GM23338 (cell line): Measurements from ENCODE around the gene CLCN4. TPM values are rescaled to one million over a fixed set of nuclear protein-coding genes. Genes with fewer than 3 reads are reported as not detected.

Experiments
- ATAC-seq: fragments of 200-7000 bp; cut with Tn5 transposase; 3 replicates; pipeline ENCODE4 v1.9.1; 2020
- DNase-seq: peaks from one replicate; pipeline ENCODE4 v3.0.0-alpha.2; 2015; ENCODE audit warnings: low spot score
- H2AFZ ChIP-seq: fragments of 200-600 bp; sonication (generic); 2 replicates; pipeline ENCODE4 v1.8.0; 2016; ENCODE audit warnings: antibody characterized with exemption, mild to moderate bottlenecking, moderate library complexity
- H3F3A ChIP-seq: fragments of 200-600 bp; sonication (generic); replicated peaks from 2 replicates; pipeline ENCODE4 v1.8.0; 2017; ENCODE audit warnings: antibody characterized with exemption, mixed run types, low read depth
- H3K27ac ChIP-seq: fragments of 200-600 bp; sonication (generic); 2 replicates; pipeline ENCODE4 v1.6.1; 2016; ENCODE audit warnings: low read depth
- H3K27me3 ChIP-seq: fragments of 200-600 bp; sonication (generic); 2 replicates; pipeline ENCODE4 v1.8.0; 2016; ENCODE audit warnings: mild to moderate bottlenecking, mixed run types, moderate library complexity; ENCODE audit not compliant: insufficient read depth
- H3K36me3 ChIP-seq: fragments of 200-600 bp; sonication (generic); 2 replicates; pipeline ENCODE4 v1.8.0; 2016; ENCODE audit warnings: mild to moderate bottlenecking; ENCODE audit not compliant: insufficient read depth
- H3K4me1 ChIP-seq: fragments of 200-600 bp; sonication (generic); 2 replicates; pipeline ENCODE4 v1.8.0; 2016; ENCODE audit warnings: mild to moderate bottlenecking, moderate library complexity; ENCODE audit not compliant: insufficient read depth
- H3K4me2 ChIP-seq: fragments of 200-600 bp; sonication (generic); 2 replicates; pipeline ENCODE4 v1.7.1; 2017; ENCODE audit warnings: mixed run types
- H3K4me3 ChIP-seq: fragments of 200-600 bp; sonication (generic); 2 replicates; pipeline ENCODE4 v1.6.1; 2016; ENCODE audit warnings: mixed run types
- H3K79me2 ChIP-seq: fragments of 200-600 bp; sonication (generic); replicated peaks from 2 replicates; pipeline ENCODE4 v1.8.0; 2017; ENCODE audit warnings: mild to moderate bottlenecking; ENCODE audit not compliant: insufficient read depth
- H3K9me2 ChIP-seq: fragments of 200-600 bp; sonication (generic); 2 replicates; pipeline ENCODE4 v1.8.0; 2017; ENCODE audit not compliant: insufficient read depth
- H4K20me1 ChIP-seq: fragments of 200-600 bp; sonication (generic); replicated peaks from 2 replicates; pipeline ENCODE4 v1.8.0; 2017; ENCODE audit warnings: mild to moderate bottlenecking; ENCODE audit not compliant: insufficient read depth
- H3K27ac Mint-ChIP-seq: 2 replicates; pipeline ENCODE4 v1.8.0; 2020; ENCODE audit warnings: inconsistent platforms, mild to moderate bottlenecking, moderate library complexity, mixed read lengths
- H3K27me3 Mint-ChIP-seq: 3 replicates; pipeline ENCODE4 v1.8.0; 2022; ENCODE audit warnings: low read depth, mild to moderate bottlenecking, moderate library complexity, mixed read lengths, inconsistent platforms; ENCODE audit not compliant: insufficient read depth, poor library complexity
- H3K36me3 Mint-ChIP-seq: 3 replicates; pipeline ENCODE4 v1.8.0; 2021; ENCODE audit warnings: low read depth, mild to moderate bottlenecking, inconsistent platforms, moderate library complexity, mixed read lengths
- H3K4me1 Mint-ChIP-seq: 3 replicates; pipeline ENCODE4 v1.8.0; 2020; ENCODE audit warnings: mild to moderate bottlenecking, inconsistent platforms, mixed read lengths
- H3K4me3 Mint-ChIP-seq: 3 replicates; pipeline ENCODE4 v1.8.0; 2021; ENCODE audit warnings: moderate library complexity, mild to moderate bottlenecking, inconsistent platforms, mixed read lengths
- H3K9me3 Mint-ChIP-seq: 3 replicates; pipeline ENCODE4 v1.8.0; 2020; ENCODE audit warnings: moderate library complexity, mild to moderate bottlenecking, inconsistent platforms, mixed read lengths
- CREB1 ChIP-seq: fragments of 250-450 bp; sonication (Bioruptor Pico); IDR thresholded peaks from 2 replicates; pipeline ENCODE4 v1.5.0; 2020; ENCODE audit warnings: low read depth, mild to moderate bottlenecking, moderate library complexity
- CTCF ChIP-seq, 2 experiments: fragments of 200-600 bp in 1 of 2; sonication (generic) in 1 of 2; conservative IDR thresholded peaks; 2 replicates each; pipeline versions ENCODE4 v1.5.1 to v1.6.1; 2016 to 2017; ENCODE audit warnings: antibody characterized with exemption in 2 of 2, low read depth in 2 of 2, mild to moderate bottlenecking in 2 of 2, moderate library complexity in 1 of 2
- ETS1 ChIP-seq: IDR thresholded peaks from 2 replicates; pipeline ENCODE4 v1.6.1; 2016; ENCODE audit warnings: antibody characterized with exemption
- EZH2 ChIP-seq: fragments of 200-600 bp; sonication (generic); IDR thresholded peaks from one replicate; pipeline ENCODE4 v1.8.0; 2017; ENCODE audit warnings: antibody characterized with exemption, mild to moderate bottlenecking, low read depth; ENCODE audit not compliant: unreplicated experiment
- EZH2phosphoT487 ChIP-seq: fragments of 200-600 bp; sonication (generic); IDR thresholded peaks from one replicate; pipeline ENCODE4 v1.8.1; 2018; ENCODE audit warnings: antibody characterized with exemption; ENCODE audit not compliant: unreplicated experiment
- JUNB ChIP-seq: IDR thresholded peaks from one replicate; pipeline ENCODE4 v1.6.1; 2016; ENCODE audit warnings: antibody characterized with exemption; ENCODE audit not compliant: unreplicated experiment
- NANOG ChIP-seq: IDR thresholded peaks from 2 replicates; pipeline ENCODE4 v1.6.1; 2016; ENCODE audit warnings: antibody characterized with exemption, borderline replicate concordance
- POLR2AphosphoS5 ChIP-seq: IDR thresholded peaks from 2 replicates; pipeline ENCODE4 v1.6.1; 2016; ENCODE audit warnings: antibody characterized with exemption, low read depth
- STAT1 ChIP-seq: IDR thresholded peaks from one replicate; pipeline ENCODE4 v1.6.1; 2016; ENCODE audit warnings: antibody characterized with exemption; ENCODE audit not compliant: unreplicated experiment
- ZNF114 ChIP-seq: fragments of 250-450 bp; sonication (Bioruptor Pico); IDR thresholded peaks from 2 replicates; pipeline ENCODE4 v1.5.0; 2020; ENCODE audit warnings: mild to moderate bottlenecking, moderate library complexity
- ZNF331 ChIP-seq: fragments of 250-450 bp; sonication (Bioruptor Pico); IDR thresholded peaks from 2 replicates; pipeline ENCODE4 v1.5.0; 2020; ENCODE audit warnings: low read depth, mild to moderate bottlenecking, moderate library complexity
- polyA plus RNA-seq: library from polyadenylated mRNA; unstranded; fragments of >200 nt; fragmentation: Nextera tagmentation; extraction: Ambion mirVana; gene quantifications from 2 replicates; pipeline ENCODE4 v1.2.1, GENCODE V29; 2016
- total RNA-seq: library from RNA; depleted of rRNA; stranded (reverse); fragments of >200 nt; shearing (Covaris generic); gene quantifications from 2 replicates; pipeline ENCODE4 v1.2.3, GENCODE V29; 2014
- TF ChIP-seq, protein P1 (sequence below): IDR thresholded peaks from one replicate; pipeline ENCODE4 v1.6.1; 2018; ENCODE audit warnings: antibody characterized with exemption; ENCODE audit not compliant: unreplicated experiment
- TF ChIP-seq, protein P2 (sequence below): fragments of 250-450 bp; sonication (Bioruptor Pico); IDR thresholded peaks from 2 replicates; pipeline ENCODE4 v1.5.0; 2020; ENCODE audit warnings: mild to moderate bottlenecking, moderate library complexity

Gene CLCN4
- total and polyA plus RNA-seq, 2 experiments from 2014 or later: 1.2 to 4.9 TPM

DNA sequence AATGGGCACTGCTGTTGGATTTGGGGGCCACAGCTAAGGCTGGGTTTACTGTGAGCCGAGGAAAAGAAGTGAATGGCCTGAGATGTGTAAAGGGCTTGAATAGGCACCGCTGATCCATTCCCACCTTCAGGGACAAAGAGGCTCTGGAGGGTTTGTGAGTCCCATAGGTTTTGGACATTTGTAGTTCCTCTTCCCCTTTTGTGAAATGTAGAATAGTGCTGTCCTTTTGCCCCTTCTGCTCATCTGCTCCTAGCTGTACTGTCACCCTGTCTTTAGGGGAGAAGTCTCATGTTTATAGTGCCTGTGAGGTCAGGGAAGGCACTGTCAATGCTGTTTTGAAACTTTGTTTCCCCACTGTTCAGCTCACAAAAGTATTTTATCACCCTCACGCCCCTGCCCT lies 26.4 kb upstream of the CLCN4 start:
- Mint-ChIP-seq H3K36me3 (peaks cover 82% of the 10 kb centered on the region), H3K9me3 (no peaks in the 10 kb centered on the region)
- ATAC-seq: no peak

More for the DNA sequence above, 26.4 kb upstream of the CLCN4 start:
- no peaks in the 10 kb centered on the region for H3K79me2 ChIP-seq
- DNase-seq: no peak
- Mint-ChIP-seq H3K4me1 (peaks cover 12% of the 10 kb centered on the region), H3K27ac (no peak overlapping the region), H3K4me3 (no peak overlapping the region), H3K27me3 (peaks cover 11% of the 10 kb centered on the region)
- no peaks in the 10 kb centered on the region for H3K9me2 ChIP-seq
- H3K4me3 ChIP-seq: no peak overlapping the region
- H3K27ac ChIP-seq: no peak overlapping the region
- TF ChIP-seq JUNB (no peak), CTCF (conservative IDR thresholded peaks at IDR 0.05; ENCODE audit: low read depth in 2 of 2) (no peak), EZH2phosphoT487 (no peak), ZNF331 (CRISPR knock-in tag) (no peak), NANOG (no peak), POLR2AphosphoS5 (no peak), CREB1 (no peak), ETS1 (no peak), STAT1 (no peak), EZH2 (no peak), ZNF114 (no peak)
- TF ChIP-seq, protein P1, sequence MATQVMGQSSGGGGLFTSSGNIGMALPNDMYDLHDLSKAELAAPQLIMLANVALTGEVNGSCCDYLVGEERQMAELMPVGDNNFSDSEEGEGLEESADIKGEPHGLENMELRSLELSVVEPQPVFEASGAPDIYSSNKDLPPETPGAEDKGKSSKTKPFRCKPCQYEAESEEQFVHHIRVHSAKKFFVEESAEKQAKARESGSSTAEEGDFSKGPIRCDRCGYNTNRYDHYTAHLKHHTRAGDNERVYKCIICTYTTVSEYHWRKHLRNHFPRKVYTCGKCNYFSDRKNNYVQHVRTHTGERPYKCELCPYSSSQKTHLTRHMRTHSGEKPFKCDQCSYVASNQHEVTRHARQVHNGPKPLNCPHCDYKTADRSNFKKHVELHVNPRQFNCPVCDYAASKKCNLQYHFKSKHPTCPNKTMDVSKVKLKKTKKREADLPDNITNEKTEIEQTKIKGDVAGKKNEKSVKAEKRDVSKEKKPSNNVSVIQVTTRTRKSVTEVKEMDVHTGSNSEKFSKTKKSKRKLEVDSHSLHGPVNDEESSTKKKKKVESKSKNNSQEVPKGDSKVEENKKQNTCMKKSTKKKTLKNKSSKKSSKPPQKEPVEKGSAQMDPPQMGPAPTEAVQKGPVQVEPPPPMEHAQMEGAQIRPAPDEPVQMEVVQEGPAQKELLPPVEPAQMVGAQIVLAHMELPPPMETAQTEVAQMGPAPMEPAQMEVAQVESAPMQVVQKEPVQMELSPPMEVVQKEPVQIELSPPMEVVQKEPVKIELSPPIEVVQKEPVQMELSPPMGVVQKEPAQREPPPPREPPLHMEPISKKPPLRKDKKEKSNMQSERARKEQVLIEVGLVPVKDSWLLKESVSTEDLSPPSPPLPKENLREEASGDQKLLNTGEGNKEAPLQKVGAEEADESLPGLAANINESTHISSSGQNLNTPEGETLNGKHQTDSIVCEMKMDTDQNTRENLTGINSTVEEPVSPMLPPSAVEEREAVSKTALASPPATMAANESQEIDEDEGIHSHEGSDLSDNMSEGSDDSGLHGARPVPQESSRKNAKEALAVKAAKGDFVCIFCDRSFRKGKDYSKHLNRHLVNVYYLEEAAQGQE: no peak
- TF ChIP-seq, protein P2, sequence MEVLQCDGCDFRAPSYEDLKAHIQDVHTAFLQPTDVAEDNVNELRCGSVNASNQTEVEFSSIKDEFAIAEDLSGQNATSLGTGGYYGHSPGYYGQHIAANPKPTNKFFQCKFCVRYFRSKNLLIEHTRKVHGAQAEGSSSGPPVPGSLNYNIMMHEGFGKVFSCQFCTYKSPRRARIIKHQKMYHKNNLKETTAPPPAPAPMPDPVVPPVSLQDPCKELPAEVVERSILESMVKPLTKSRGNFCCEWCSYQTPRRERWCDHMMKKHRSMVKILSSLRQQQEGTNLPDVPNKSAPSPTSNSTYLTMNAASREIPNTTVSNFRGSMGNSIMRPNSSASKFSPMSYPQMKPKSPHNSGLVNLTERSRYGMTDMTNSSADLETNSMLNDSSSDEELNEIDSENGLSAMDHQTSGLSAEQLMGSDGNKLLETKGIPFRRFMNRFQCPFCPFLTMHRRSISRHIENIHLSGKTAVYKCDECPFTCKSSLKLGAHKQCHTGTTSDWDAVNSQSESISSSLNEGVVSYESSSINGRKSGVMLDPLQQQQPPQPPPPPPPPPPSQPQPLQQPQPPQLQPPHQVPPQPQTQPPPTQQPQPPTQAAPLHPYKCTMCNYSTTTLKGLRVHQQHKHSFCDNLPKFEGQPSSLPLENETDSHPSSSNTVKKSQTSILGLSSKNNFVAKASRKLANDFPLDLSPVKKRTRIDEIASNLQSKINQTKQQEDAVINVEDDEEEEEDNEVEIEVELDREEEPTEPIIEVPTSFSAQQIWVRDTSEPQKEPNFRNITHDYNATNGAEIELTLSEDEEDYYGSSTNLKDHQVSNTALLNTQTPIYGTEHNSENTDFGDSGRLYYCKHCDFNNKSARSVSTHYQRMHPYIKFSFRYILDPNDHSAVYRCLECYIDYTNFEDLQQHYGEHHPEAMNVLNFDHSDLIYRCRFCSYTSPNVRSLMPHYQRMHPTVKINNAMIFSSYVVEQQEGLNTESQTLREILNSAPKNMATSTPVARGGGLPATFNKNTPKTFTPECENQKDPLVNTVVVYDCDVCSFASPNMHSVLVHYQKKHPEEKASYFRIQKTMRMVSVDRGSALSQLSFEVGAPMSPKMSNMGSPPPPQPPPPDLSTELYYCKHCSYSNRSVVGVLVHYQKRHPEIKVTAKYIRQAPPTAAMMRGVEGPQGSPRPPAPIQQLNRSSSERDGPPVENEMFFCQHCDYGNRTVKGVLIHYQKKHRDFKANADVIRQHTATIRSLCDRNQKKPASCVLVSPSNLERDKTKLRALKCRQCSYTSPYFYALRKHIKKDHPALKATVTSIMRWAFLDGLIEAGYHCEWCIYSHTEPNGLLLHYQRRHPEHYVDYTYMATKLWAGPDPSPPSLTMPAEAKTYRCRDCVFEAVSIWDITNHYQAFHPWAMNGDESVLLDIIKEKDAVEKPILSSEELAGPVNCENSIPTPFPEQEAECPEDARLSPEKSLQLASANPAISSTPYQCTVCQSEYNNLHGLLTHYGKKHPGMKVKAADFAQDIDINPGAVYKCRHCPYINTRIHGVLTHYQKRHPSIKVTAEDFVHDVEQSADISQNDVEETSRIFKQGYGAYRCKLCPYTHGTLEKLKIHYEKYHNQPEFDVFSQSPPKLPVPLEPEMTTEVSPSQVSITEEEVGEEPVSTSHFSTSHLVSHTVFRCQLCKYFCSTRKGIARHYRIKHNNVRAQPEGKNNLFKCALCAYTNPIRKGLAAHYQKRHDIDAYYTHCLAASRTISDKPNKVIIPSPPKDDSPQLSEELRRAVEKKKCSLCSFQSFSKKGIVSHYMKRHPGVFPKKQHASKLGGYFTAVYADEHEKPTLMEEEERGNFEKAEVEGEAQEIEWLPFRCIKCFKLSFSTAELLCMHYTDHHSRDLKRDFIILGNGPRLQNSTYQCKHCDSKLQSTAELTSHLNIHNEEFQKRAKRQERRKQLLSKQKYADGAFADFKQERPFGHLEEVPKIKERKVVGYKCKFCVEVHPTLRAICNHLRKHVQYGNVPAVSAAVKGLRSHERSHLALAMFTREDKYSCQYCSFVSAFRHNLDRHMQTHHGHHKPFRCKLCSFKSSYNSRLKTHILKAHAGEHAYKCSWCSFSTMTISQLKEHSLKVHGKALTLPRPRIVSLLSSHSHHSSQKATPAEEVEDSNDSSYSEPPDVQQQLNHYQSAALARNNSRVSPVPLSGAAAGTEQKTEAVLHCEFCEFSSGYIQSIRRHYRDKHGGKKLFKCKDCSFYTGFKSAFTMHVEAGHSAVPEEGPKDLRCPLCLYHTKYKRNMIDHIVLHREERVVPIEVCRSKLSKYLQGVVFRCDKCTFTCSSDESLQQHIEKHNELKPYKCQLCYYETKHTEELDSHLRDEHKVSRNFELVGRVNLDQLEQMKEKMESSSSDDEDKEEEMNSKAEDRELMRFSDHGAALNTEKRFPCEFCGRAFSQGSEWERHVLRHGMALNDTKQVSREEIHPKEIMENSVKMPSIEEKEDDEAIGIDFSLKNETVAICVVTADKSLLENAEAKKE: no peak
- no peaks in the 10 kb centered on the region for H3F3A ChIP-seq
- H3K4me2 ChIP-seq: no peak overlapping the region
- H3K4me1 ChIP-seq: peaks cover 12% of the 10 kb centered on the region; the same call in 1 of the 2 replicates
- H4K20me1 ChIP-seq: no peaks in the 10 kb centered on the region
- no peaks in the 10 kb centered on the region for H3K27me3 ChIP-seq
- H2AFZ ChIP-seq: no peak overlapping the region
- no peaks in the 10 kb centered on the region for H3K36me3 ChIP-seq
